ENCODE results near the gene GSTM3. TPM values are rescaled to one million over a fixed set of nuclear protein-coding genes. Genes with fewer than 3 reads are reported as not detected.

The GSTM3 gene
- total and polyA plus RNA-seq, 2 experiments from 2014 or later = 3.1 to 4.1 TPM

- TF ChIP-seq, protein P1, sequence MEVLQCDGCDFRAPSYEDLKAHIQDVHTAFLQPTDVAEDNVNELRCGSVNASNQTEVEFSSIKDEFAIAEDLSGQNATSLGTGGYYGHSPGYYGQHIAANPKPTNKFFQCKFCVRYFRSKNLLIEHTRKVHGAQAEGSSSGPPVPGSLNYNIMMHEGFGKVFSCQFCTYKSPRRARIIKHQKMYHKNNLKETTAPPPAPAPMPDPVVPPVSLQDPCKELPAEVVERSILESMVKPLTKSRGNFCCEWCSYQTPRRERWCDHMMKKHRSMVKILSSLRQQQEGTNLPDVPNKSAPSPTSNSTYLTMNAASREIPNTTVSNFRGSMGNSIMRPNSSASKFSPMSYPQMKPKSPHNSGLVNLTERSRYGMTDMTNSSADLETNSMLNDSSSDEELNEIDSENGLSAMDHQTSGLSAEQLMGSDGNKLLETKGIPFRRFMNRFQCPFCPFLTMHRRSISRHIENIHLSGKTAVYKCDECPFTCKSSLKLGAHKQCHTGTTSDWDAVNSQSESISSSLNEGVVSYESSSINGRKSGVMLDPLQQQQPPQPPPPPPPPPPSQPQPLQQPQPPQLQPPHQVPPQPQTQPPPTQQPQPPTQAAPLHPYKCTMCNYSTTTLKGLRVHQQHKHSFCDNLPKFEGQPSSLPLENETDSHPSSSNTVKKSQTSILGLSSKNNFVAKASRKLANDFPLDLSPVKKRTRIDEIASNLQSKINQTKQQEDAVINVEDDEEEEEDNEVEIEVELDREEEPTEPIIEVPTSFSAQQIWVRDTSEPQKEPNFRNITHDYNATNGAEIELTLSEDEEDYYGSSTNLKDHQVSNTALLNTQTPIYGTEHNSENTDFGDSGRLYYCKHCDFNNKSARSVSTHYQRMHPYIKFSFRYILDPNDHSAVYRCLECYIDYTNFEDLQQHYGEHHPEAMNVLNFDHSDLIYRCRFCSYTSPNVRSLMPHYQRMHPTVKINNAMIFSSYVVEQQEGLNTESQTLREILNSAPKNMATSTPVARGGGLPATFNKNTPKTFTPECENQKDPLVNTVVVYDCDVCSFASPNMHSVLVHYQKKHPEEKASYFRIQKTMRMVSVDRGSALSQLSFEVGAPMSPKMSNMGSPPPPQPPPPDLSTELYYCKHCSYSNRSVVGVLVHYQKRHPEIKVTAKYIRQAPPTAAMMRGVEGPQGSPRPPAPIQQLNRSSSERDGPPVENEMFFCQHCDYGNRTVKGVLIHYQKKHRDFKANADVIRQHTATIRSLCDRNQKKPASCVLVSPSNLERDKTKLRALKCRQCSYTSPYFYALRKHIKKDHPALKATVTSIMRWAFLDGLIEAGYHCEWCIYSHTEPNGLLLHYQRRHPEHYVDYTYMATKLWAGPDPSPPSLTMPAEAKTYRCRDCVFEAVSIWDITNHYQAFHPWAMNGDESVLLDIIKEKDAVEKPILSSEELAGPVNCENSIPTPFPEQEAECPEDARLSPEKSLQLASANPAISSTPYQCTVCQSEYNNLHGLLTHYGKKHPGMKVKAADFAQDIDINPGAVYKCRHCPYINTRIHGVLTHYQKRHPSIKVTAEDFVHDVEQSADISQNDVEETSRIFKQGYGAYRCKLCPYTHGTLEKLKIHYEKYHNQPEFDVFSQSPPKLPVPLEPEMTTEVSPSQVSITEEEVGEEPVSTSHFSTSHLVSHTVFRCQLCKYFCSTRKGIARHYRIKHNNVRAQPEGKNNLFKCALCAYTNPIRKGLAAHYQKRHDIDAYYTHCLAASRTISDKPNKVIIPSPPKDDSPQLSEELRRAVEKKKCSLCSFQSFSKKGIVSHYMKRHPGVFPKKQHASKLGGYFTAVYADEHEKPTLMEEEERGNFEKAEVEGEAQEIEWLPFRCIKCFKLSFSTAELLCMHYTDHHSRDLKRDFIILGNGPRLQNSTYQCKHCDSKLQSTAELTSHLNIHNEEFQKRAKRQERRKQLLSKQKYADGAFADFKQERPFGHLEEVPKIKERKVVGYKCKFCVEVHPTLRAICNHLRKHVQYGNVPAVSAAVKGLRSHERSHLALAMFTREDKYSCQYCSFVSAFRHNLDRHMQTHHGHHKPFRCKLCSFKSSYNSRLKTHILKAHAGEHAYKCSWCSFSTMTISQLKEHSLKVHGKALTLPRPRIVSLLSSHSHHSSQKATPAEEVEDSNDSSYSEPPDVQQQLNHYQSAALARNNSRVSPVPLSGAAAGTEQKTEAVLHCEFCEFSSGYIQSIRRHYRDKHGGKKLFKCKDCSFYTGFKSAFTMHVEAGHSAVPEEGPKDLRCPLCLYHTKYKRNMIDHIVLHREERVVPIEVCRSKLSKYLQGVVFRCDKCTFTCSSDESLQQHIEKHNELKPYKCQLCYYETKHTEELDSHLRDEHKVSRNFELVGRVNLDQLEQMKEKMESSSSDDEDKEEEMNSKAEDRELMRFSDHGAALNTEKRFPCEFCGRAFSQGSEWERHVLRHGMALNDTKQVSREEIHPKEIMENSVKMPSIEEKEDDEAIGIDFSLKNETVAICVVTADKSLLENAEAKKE (CRISPR knock-in tag; IDR thresholded peaks at IDR 0.05) = no peak
Measured at GRCh38 chr1:109721042-109721441, 19.8 kb downstream of the GSTM3 start (continued).

DNA sequence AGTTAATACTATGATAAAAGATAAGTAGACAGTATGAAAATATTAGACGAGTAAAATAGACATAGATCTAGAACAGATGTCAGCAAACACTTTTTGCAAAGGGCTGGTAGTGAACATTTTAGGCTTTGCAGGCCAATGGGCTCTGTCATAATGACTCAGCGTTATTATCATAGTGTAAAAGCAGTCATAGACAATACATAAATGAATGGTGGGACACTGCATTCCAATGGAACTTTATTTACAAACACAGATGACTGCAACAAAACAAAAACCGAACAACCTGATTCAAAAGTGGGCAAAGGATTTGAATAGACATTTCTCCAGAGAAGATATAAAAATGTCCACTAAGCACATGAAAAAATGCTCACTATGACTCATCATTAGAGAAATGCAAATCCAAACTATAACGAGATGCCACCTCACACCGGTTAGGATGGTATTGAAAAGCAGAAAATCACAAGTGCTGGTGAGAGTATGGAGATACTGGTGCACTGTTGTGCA, 21.5 kb downstream of the GSTM3 start:
- H3K4me3 Mint-ChIP-seq = no peak overlapping the region
- Histone ChIP-seq H3K27ac (ENCODE audit: low read depth) (no peak overlapping the region), H3F3A (replicated peaks; ENCODE audit: low read depth) (no peaks in the 10 kb centered on the region), H3K79me2 (replicated peaks; ENCODE audit: insufficient read depth) (no peaks in the 10 kb centered on the region), H3K4me1 (ENCODE audit: insufficient read depth) (no peaks in the 10 kb centered on the region; the same call in 1 of the 2 replicates), H3K4me3 (no peak overlapping the region), H3K9me2 (ENCODE audit: insufficient read depth) (no peaks in the 10 kb centered on the region), H3K27me3 (ENCODE audit: insufficient read depth) (no peaks in the 10 kb centered on the region), H3K4me2 (no peak overlapping the region), H2AFZ (no peak overlapping the region), H4K20me1 (replicated peaks; ENCODE audit: insufficient read depth) (no peaks in the 10 kb centered on the region), H3K36me3 (ENCODE audit: insufficient read depth) (no peaks in the 10 kb centered on the region)
- DNase-seq (ENCODE audit: low spot score) (no peak), ATAC-seq (no peak)
- H3K4me1 Mint-ChIP-seq = no peaks in the 10 kb centered on the region; the same call in 2 of the 3 replicates
- no peaks in the 10 kb centered on the region for H3K36me3 Mint-ChIP-seq (ENCODE audit: low read depth)
- H3K27me3 Mint-ChIP-seq (ENCODE audit: insufficient read depth, low read depth, poor library complexity) = peaks cover 1% of the 10 kb centered on the region
- H3K27ac Mint-ChIP-seq = no peak overlapping the region
- no peaks in the 10 kb centered on the region for H3K9me3 Mint-ChIP-seq
- TF ChIP-seq NANOG (IDR thresholded peaks at IDR 0.05; ENCODE audit: borderline replicate concordance) (no peak), EZH2 (IDR thresholded peaks at IDR 0.05; ENCODE audit: low read depth, unreplicated experiment) (no peak), STAT1 (IDR thresholded peaks at IDR 0.05; ENCODE audit: unreplicated experiment) (no peak), ZNF331 (CRISPR knock-in tag; IDR thresholded peaks at IDR 0.05; ENCODE audit: low read depth) (no peak), POLR2AphosphoS5 (IDR thresholded peaks at IDR 0.05; ENCODE audit: low read depth) (no peak), EZH2phosphoT487 (IDR thresholded peaks at IDR 0.05; ENCODE audit: unreplicated experiment) (no peak), JUNB (IDR thresholded peaks at IDR 0.05; ENCODE audit: unreplicated experiment) (no peak), REST (IDR thresholded peaks at IDR 0.05; ENCODE audit: unreplicated experiment) (no peak), ZNF114 (CRISPR knock-in tag; IDR thresholded peaks at IDR 0.05) (no peak)
- TF ChIP-seq, protein P2, sequence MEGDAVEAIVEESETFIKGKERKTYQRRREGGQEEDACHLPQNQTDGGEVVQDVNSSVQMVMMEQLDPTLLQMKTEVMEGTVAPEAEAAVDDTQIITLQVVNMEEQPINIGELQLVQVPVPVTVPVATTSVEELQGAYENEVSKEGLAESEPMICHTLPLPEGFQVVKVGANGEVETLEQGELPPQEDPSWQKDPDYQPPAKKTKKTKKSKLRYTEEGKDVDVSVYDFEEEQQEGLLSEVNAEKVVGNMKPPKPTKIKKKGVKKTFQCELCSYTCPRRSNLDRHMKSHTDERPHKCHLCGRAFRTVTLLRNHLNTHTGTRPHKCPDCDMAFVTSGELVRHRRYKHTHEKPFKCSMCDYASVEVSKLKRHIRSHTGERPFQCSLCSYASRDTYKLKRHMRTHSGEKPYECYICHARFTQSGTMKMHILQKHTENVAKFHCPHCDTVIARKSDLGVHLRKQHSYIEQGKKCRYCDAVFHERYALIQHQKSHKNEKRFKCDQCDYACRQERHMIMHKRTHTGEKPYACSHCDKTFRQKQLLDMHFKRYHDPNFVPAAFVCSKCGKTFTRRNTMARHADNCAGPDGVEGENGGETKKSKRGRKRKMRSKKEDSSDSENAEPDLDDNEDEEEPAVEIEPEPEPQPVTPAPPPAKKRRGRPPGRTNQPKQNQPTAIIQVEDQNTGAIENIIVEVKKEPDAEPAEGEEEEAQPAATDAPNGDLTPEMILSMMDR (conservative IDR thresholded peaks at IDR 0.05; ENCODE audit: low read depth in 2 of 2) = no peak
- TF ChIP-seq, protein P3, sequence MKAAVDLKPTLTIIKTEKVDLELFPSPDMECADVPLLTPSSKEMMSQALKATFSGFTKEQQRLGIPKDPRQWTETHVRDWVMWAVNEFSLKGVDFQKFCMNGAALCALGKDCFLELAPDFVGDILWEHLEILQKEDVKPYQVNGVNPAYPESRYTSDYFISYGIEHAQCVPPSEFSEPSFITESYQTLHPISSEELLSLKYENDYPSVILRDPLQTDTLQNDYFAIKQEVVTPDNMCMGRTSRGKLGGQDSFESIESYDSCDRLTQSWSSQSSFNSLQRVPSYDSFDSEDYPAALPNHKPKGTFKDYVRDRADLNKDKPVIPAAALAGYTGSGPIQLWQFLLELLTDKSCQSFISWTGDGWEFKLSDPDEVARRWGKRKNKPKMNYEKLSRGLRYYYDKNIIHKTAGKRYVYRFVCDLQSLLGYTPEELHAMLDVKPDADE (IDR thresholded peaks at IDR 0.05) = no peak

Data from GM23338 (cell line).